Measurements from ENCODE around the gene PTPRK.

GRCh38 chr6:127980996-127981395 lies 539.4 kb downstream of the PTPRK start:
- TF ChIP-seq CTCF (IDR thresholded peaks at IDR 0.05; ENCODE audit: low read depth, low read length) (no peak), EZH2phosphoT487 (IDR thresholded peaks at IDR 0.05; ENCODE audit: low read depth) (no peak)

Data from OCI-LY3 (cell line).